HepG2 (cell line): ENCODE measurements around the gene OLFM1. TPM values are rescaled to one million over a fixed set of nuclear protein-coding genes. Genes with fewer than 3 reads are reported as not detected.

Source experiments
- ATAC-seq: fragments of 200-7000 bp; cut with Tn5 transposase; 3 replicates; pipeline ENCODE4 v1.9.1; 2020; ENCODE audit warnings: mild to moderate bottlenecking, moderate library complexity
- BruUV-seq: library from RNA; stranded (reverse); fragments of 400-500 nt; replicated peaks from 2 replicates; lab custom pipeline; 2021; lab: Mats Ljungman, UMichigan
- CTCF ChIA-PET: fragments of 300-600 bp; formaldehyde crosslinking; extraction: SDS; loops from one replicate; lab custom pipeline; 2021; ENCODE audit warnings: low total read pairs, inconsistent platforms, low intra/inter-chr PET ratio; lab: Yijun Ruan, JAX
- POLR2A ChIA-PET: fragments of 350-600 bp; sonication (Branson Sonifier 250); formaldehyde crosslinking; loops from one replicate; lab custom pipeline; 2020; ENCODE audit warnings: antibody characterized with exemption, inconsistent platforms; lab: Yijun Ruan, JAX
- DNase-seq: peaks from one replicate; pipeline ENCODE4 v3.0.0-alpha.2; 2015; ENCODE audit warnings: low spot score
- FAIRE-seq: peaks from 3 replicates; lab custom pipeline; 2011; peaks lifted over from hg19 to GRCh38; lab: Jason Lieb, UNC
- H2AFZ ChIP-seq: one replicate; pipeline ENCODE4 v1.6.1; 2011; ENCODE audit warnings: low read length, inconsistent platforms
- H3K27ac ChIP-seq: fragments of 300-600 bp; 3 replicates; pipeline ENCODE4 v1.8.0; 2011; ENCODE audit warnings: mixed run types, mild to moderate bottlenecking, mixed read lengths, low read length, inconsistent platforms; ENCODE audit not compliant: insufficient read depth; ENCODE audit errors: extremely low read length
- H3K27me3 ChIP-seq, 2 experiments: fragments of 200-600 bp in 1 of 2; 2 replicates in 1 of 2; 3 replicates in 1 of 2; pipeline versions ENCODE4 v1.6.0 to v1.8.0; 2011; ENCODE audit warnings: low read length in 2 of 2, mild to moderate bottlenecking in 2 of 2, moderate library complexity in 2 of 2, inconsistent platforms in 1 of 2; ENCODE audit not compliant: insufficient read depth in 2 of 2, control insufficient read depth in 1 of 2
- H3K36me3 ChIP-seq, 2 experiments: fragments of 200-600 bp in 1 of 2; replicated peaks in 1 of 2; 2 replicates in 1 of 2; 3 replicates in 1 of 2; pipeline versions ENCODE4 v1.5.1 to v1.8.0; 2011; ENCODE audit warnings: low read length in 2 of 2, inconsistent platforms in 1 of 2; ENCODE audit not compliant: insufficient read depth in 2 of 2, control insufficient read depth in 1 of 2
- H3K4me1 ChIP-seq: 2 replicates; pipeline ENCODE4 v1.5.1; 2012; ENCODE audit warnings: low read length, inconsistent platforms; ENCODE audit not compliant: insufficient read depth
- H3K4me2 ChIP-seq: 2 replicates; pipeline ENCODE4 v1.6.0; 2011; ENCODE audit warnings: low read depth, low read length, inconsistent platforms
- H3K4me3 ChIP-seq, 3 experiments: fragments of 200-600 bp in 1 of 3; sonication (generic), shearing (Covaris generic) in 1 of 3; replicated peaks in 1 of 3; 2 replicates each; pipeline ENCODE4 v1.5.1; 2011 to 2016; ENCODE audit warnings: low read length in 3 of 3, inconsistent platforms in 2 of 3, low read depth in 2 of 3, mild to moderate bottlenecking in 2 of 3, control low read depth in 1 of 3, mixed read lengths in 1 of 3; ENCODE audit not compliant: insufficient read depth in 1 of 3
- H3K79me2 ChIP-seq: one replicate; pipeline ENCODE4 v1.6.1; 2011; ENCODE audit warnings: low read length, inconsistent platforms; ENCODE audit not compliant: insufficient read depth
- H3K9ac ChIP-seq: 2 replicates; pipeline ENCODE4 v1.6.0; 2011; ENCODE audit warnings: mild to moderate bottlenecking, low read depth, low read length, inconsistent platforms; ENCODE audit not compliant: insufficient read depth
- H3K9me3 ChIP-seq: 2 replicates; pipeline ENCODE4 v1.5.1; 2012; ENCODE audit warnings: mild to moderate bottlenecking, low read length
- H4K20me1 ChIP-seq: 2 replicates; pipeline ENCODE4 v1.6.0; 2011; ENCODE audit warnings: inconsistent platforms, mild to moderate bottlenecking, low read length, moderate library complexity; ENCODE audit not compliant: insufficient read depth
- MAFK ChIP-seq, 2 experiments: IDR thresholded peaks in 1 of 2; conservative IDR thresholded peaks in 1 of 2; 2 replicates each; pipeline ENCODE4 v1.6.1; 2011; ENCODE audit warnings: improper control_type of control experiment in 2 of 2, low read length in 2 of 2
- NFIC ChIP-seq: IDR thresholded peaks from 2 replicates; pipeline ENCODE4 v1.6.1; 2012; ENCODE audit warnings: mild to moderate bottlenecking, low read length, inconsistent platforms
- NR2F2 ChIP-seq: IDR thresholded peaks from 2 replicates; pipeline ENCODE4 v1.6.1; 2012; ENCODE audit warnings: low read depth, inconsistent platforms, borderline replicate concordance
- TAF15 ChIP-seq: fragments of 200-400 bp; formaldehyde crosslinking; IDR thresholded peaks from one replicate; pipeline ENCODE4 v1.6.1; 2018; ENCODE audit warnings: mild to moderate bottlenecking, low read depth, low read length; ENCODE audit not compliant: poor library complexity, severe bottlenecking
- ZBTB38 ChIP-seq: sonication (generic); formaldehyde crosslinking; IDR thresholded peaks from 2 replicates; pipeline ENCODE4 v1.5.1; 2020; ENCODE audit warnings: mild to moderate bottlenecking, missing genetic modification reagents
- ZFX ChIP-seq: sonication (generic); formaldehyde crosslinking; IDR thresholded peaks from 2 replicates; pipeline ENCODE4 v1.4.0; 2020; ENCODE audit warnings: mild to moderate bottlenecking, low read depth, missing genetic modification reagents, moderate library complexity
- ZNF615 ChIP-seq: sonication (generic); formaldehyde crosslinking; IDR thresholded peaks from 2 replicates; pipeline ENCODE4 v1.5.0; 2020; ENCODE audit warnings: mild to moderate bottlenecking, missing genetic modification reagents, borderline replicate concordance
- ZNF839 ChIP-seq: sonication (generic); formaldehyde crosslinking; IDR thresholded peaks from 2 replicates; pipeline ENCODE4 v1.4.0; 2020; ENCODE audit warnings: missing genetic modification reagents, mild to moderate bottlenecking, borderline replicate concordance
- WGBS: methylation state at CpG from one replicate; pipeline ENCODE4 v1.1.6; 2017; ENCODE audit warnings: low lambda C conversion rate; 5-methylcytosine and 5-hydroxymethylcytosine counted together
- in situ Hi-C: cut with HindIII; loops from 2 replicates; pipeline ENCODE4 v1.10.0; 2017; ENCODE audit warnings: low pct_unique_long_range_greater_than_20kb; ENCODE audit not compliant: extremely low pct_ligation_motif_present
- intact Hi-C: fragments of 100-400 bp; cut with micrococcal nuclease; formaldehyde crosslinking; loops from one replicate; pipeline ENCODE4 v1.10.0; 2022; ENCODE audit not compliant: unreplicated experiment
- polyA plus RNA-seq, 8 experiments: library from polyadenylated mRNA; depleted of rRNA in 3 of 8; stranded (reverse) in 7 of 8; unstranded in 1 of 8; fragments of >200 nt; fragmentation: Illumina TruSeq in 4 of 8; extraction: Trizol in 4 of 8; gene quantifications; 2 replicates each; pipeline versions ENCODE4 v1.2.1 to v1.2.3, GENCODE V29; 2011 to 2016; ENCODE audit warnings: low read depth in 4 of 8, missing spikeins in 1 of 8, mixed read lengths in 1 of 8; ENCODE audit not compliant: insufficient read depth in 1 of 8
- total RNA-seq, 5 experiments: library from RNA; depleted of rRNA; stranded (reverse); fragments of >200 nt; fragmentation: Illumina TruSeq; extraction: Trizol; gene quantifications; 2 replicates each; pipeline ENCODE4 v1.2.3, GENCODE V29; 2016; ENCODE audit warnings: low read depth in 1 of 5
- TF ChIP-seq, protein P1 (sequence below), 2 experiments: sonication (generic) in 1 of 2; formaldehyde crosslinking in 1 of 2; IDR thresholded peaks; 2 replicates each; pipeline versions ENCODE4 v1.6.1 to v1.9.0; 2014 to 2022; ENCODE audit warnings: antibody characterized with exemption in 1 of 2, borderline replicate concordance in 1 of 2, inconsistent platforms in 1 of 2, low read depth in 1 of 2, missing genetic modification reagents in 1 of 2
- TF ChIP-seq, protein P2 (sequence below): IDR thresholded peaks from 2 replicates; pipeline ENCODE4 v1.6.1; 2016; ENCODE audit warnings: missing compliant biosample characterization, missing genetic modification reagents, borderline replicate concordance
- TF ChIP-seq, protein P3 (sequence below): IDR thresholded peaks from 2 replicates; pipeline ENCODE4 v1.6.1; 2016; ENCODE audit warnings: missing compliant biosample characterization, missing genetic modification reagents, borderline replicate concordance
- TF ChIP-seq, protein P4 (sequence below), 2 experiments: IDR thresholded peaks; 2 replicates each; pipeline ENCODE4 v1.6.1; 2011 to 2012; ENCODE audit warnings: low read length in 2 of 2, borderline replicate concordance in 1 of 2, low read depth in 1 of 2, mild to moderate bottlenecking in 1 of 2, moderate library complexity in 1 of 2

The OLFM1 gene
- total and polyA plus RNA-seq, 2 of the 13 experiments (the other 11 are each of a cell fraction or from before 2014, with no cell fraction given) = not detected

DNA sequence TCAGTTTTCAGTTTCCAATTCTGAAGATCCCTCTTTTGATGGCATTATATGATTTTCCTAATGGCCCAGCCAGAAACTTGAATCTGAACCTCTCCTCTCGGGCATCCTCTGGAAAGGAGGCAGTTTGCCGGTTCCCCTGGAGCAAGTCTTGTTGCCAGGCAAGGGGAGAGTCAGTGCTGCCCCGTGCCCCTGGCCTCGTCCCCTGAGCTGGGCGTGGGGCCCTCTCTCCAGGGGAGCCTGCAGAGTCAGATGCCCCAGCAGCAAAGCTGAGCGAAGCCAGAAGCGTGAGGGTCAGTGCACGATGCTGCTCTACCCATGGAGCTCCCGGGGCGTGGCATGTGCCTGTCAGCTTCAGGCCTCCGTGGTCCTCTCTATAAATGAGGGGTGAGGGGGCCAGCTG, 14.0 kb downstream of the OLFM1 start:
- no peaks in the 10 kb centered on the region for H3K79me2 ChIP-seq
- no peak overlapping the region for H3K4me2 ChIP-seq
- H3K4me3 ChIP-seq = no peak overlapping the region
- CTCF ChIA-PET = no interaction called here
- no peak for ATAC-seq
- BruUV-seq = no TSS peak
- DNase-seq = no peak
- in situ Hi-C loops (no loop called here), intact Hi-C loops (no loop called here)
- no peaks in the 10 kb centered on the region for H3K36me3 ChIP-seq
- POLR2A ChIA-PET = no interaction called here
- no peak for FAIRE-seq
- H3K27me3 ChIP-seq = peaks cover 5 to 63% of the 10 kb centered on the region in 2 experiments; a peak in 3 of 5 replicates
- 0% methylated on average over 1 of the region's 11 CpGs for WGBS
- no peaks in the 10 kb centered on the region for H3K4me1 ChIP-seq
- no peak overlapping the region for H3K27ac ChIP-seq
- no peak overlapping the region for H2AFZ ChIP-seq
- H4K20me1 ChIP-seq = no peaks in the 10 kb centered on the region
- no peak overlapping the region for H3K9ac ChIP-seq
- H3K9me3 ChIP-seq = no peaks in the 10 kb centered on the region
- TF ChIP-seq, protein P1, sequence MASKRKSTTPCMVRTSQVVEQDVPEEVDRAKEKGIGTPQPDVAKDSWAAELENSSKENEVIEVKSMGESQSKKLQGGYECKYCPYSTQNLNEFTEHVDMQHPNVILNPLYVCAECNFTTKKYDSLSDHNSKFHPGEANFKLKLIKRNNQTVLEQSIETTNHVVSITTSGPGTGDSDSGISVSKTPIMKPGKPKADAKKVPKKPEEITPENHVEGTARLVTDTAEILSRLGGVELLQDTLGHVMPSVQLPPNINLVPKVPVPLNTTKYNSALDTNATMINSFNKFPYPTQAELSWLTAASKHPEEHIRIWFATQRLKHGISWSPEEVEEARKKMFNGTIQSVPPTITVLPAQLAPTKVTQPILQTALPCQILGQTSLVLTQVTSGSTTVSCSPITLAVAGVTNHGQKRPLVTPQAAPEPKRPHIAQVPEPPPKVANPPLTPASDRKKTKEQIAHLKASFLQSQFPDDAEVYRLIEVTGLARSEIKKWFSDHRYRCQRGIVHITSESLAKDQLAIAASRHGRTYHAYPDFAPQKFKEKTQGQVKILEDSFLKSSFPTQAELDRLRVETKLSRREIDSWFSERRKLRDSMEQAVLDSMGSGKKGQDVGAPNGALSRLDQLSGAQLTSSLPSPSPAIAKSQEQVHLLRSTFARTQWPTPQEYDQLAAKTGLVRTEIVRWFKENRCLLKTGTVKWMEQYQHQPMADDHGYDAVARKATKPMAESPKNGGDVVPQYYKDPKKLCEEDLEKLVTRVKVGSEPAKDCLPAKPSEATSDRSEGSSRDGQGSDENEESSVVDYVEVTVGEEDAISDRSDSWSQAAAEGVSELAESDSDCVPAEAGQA (IDR thresholded peaks at IDR 0.05; ENCODE audit: low read depth) = no peak
- TF ChIP-seq, protein P1 (CRISPR knock-in tag; IDR thresholded peaks at IDR 0.05; ENCODE audit: borderline replicate concordance) = no peak
- no peak for TF ChIP-seq MAFK (conservative IDR thresholded peaks at IDR 0.05 in 1 of 2, IDR thresholded peaks at IDR 0.05 in 1 of 2; ENCODE audit: low read length in 2 of 2)
- TF ChIP-seq ZNF615 (CRISPR knock-in tag) = no peak
- TF ChIP-seq TAF15 = no peak
- TF ChIP-seq, protein P2, sequence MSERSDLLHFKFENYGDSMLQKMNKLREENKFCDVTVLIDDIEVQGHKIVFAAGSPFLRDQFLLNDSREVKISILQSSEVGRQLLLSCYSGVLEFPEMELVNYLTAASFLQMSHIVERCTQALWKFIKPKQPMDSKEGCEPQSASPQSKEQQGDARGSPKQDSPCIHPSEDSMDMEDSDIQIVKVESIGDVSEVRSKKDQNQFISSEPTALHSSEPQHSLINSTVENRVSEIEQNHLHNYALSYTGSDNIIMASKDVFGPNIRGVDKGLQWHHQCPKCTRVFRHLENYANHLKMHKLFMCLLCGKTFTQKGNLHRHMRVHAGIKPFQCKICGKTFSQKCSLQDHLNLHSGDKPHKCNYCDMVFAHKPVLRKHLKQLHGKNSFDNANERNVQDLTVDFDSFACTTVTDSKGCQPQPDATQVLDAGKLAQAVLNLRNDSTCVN (CRISPR knock-in tag) = no peak
- no peak for TF ChIP-seq NFIC
- TF ChIP-seq, protein P3, sequence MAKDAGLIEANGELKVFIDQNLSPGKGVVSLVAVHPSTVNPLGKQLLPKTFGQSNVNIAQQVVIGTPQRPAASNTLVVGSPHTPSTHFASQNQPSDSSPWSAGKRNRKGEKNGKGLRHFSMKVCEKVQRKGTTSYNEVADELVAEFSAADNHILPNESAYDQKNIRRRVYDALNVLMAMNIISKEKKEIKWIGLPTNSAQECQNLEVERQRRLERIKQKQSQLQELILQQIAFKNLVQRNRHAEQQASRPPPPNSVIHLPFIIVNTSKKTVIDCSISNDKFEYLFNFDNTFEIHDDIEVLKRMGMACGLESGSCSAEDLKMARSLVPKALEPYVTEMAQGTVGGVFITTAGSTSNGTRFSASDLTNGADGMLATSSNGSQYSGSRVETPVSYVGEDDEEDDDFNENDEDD (CRISPR knock-in tag) = no peak
- TF ChIP-seq NR2F2 = no peak
- TF ChIP-seq ZFX (CRISPR knock-in tag) = no peak
- TF ChIP-seq, protein P4, sequence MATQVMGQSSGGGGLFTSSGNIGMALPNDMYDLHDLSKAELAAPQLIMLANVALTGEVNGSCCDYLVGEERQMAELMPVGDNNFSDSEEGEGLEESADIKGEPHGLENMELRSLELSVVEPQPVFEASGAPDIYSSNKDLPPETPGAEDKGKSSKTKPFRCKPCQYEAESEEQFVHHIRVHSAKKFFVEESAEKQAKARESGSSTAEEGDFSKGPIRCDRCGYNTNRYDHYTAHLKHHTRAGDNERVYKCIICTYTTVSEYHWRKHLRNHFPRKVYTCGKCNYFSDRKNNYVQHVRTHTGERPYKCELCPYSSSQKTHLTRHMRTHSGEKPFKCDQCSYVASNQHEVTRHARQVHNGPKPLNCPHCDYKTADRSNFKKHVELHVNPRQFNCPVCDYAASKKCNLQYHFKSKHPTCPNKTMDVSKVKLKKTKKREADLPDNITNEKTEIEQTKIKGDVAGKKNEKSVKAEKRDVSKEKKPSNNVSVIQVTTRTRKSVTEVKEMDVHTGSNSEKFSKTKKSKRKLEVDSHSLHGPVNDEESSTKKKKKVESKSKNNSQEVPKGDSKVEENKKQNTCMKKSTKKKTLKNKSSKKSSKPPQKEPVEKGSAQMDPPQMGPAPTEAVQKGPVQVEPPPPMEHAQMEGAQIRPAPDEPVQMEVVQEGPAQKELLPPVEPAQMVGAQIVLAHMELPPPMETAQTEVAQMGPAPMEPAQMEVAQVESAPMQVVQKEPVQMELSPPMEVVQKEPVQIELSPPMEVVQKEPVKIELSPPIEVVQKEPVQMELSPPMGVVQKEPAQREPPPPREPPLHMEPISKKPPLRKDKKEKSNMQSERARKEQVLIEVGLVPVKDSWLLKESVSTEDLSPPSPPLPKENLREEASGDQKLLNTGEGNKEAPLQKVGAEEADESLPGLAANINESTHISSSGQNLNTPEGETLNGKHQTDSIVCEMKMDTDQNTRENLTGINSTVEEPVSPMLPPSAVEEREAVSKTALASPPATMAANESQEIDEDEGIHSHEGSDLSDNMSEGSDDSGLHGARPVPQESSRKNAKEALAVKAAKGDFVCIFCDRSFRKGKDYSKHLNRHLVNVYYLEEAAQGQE (IDR thresholded peaks at IDR 0.05; ENCODE audit: borderline replicate concordance in 1 of 2, low read depth in 1 of 2, low read length in 2 of 2) = no peak
- TF ChIP-seq ZBTB38 (CRISPR knock-in tag) = no peak
- no peak for TF ChIP-seq ZNF839
